ENCODE data around the gene SORL1.

SORL1 gene

GRCh38 chr11:121429556-121429955 is 22.6 kb upstream of the SORL1 start:
- Histone ChIP-seq H3K4me1 (ENCODE audit: control insufficient read depth in 1 of 2, insufficient read depth in 2 of 2, low read length in 2 of 2) (no peaks in the 10 kb centered on the region), H3K36me3 (ENCODE audit: control insufficient read depth in 1 of 2, insufficient read depth in 2 of 2, low read length in 2 of 2) (no peaks in the 10 kb centered on the region), H3K27ac (ENCODE audit: low read length) (no peak overlapping the region), H3K27me3 (ENCODE audit: low read depth, low read length) (no peaks in the 10 kb centered on the region), H3K4me3 (ENCODE audit: low read depth in 1 of 2, low read length in 2 of 2) (no peak overlapping the region), H3K9me3 (ENCODE audit: control insufficient read depth in 1 of 2, low read length in 2 of 2) (no peaks in the 10 kb centered on the region)

GRCh38 chr11:121431820-121432526 is 20.1 kb upstream of the SORL1 start:
- H3K4me1 ChIP-seq (ENCODE audit: control insufficient read depth in 1 of 2, insufficient read depth in 2 of 2, low read length in 2 of 2) = no peaks in the 10 kb centered on the region
- no peak overlapping the region for H3K4me3 ChIP-seq (ENCODE audit: low read depth in 1 of 2, low read length in 2 of 2)
- no peak overlapping the region for H3K27ac ChIP-seq (ENCODE audit: low read length)

GRCh38 chr11:121435132-121435531 is 17.0 kb upstream of the SORL1 start:
- Histone ChIP-seq H3K27me3 (ENCODE audit: low read depth, low read length) (no peaks in the 10 kb centered on the region), H3K27ac (ENCODE audit: low read length) (no peak overlapping the region), H3K36me3 (ENCODE audit: control insufficient read depth in 1 of 2, insufficient read depth in 2 of 2, low read length in 2 of 2) (no peaks in the 10 kb centered on the region), H3K9me3 (ENCODE audit: control insufficient read depth in 1 of 2, low read length in 2 of 2) (no peaks in the 10 kb centered on the region), H3K4me3 (ENCODE audit: low read depth in 1 of 2, low read length in 2 of 2) (no peak overlapping the region), H3K4me1 (ENCODE audit: control insufficient read depth in 1 of 2, insufficient read depth in 2 of 2, low read length in 2 of 2) (no peaks in the 10 kb centered on the region)

More at GRCh38 chr11:121431820-121432526, 20.1 kb upstream of the SORL1 start:
- H3K27me3 ChIP-seq (ENCODE audit: low read depth, low read length) = no peaks in the 10 kb centered on the region
- no peaks in the 10 kb centered on the region for H3K9me3 ChIP-seq (ENCODE audit: control insufficient read depth in 1 of 2, low read length in 2 of 2)
- H3K36me3 ChIP-seq (ENCODE audit: control insufficient read depth in 1 of 2, insufficient read depth in 2 of 2, low read length in 2 of 2) = no peaks in the 10 kb centered on the region

- Histone ChIP-seq H3K27ac (ENCODE audit: low read length) (no peak overlapping the region), H3K4me3 (ENCODE audit: low read depth in 1 of 2, low read length in 2 of 2) (no peak overlapping the region)
Measured at GRCh38 chr11:121435551-121436511, 16.3 kb upstream of the SORL1 start.

GRCh38 chr11:121437018-121437685 is 15.0 kb upstream of the SORL1 start:
- Histone ChIP-seq H3K9me3 (ENCODE audit: control insufficient read depth in 1 of 2, low read length in 2 of 2) (no peaks in the 10 kb centered on the region), H3K27me3 (ENCODE audit: low read depth, low read length) (no peaks in the 10 kb centered on the region), H3K36me3 (ENCODE audit: control insufficient read depth in 1 of 2, insufficient read depth in 2 of 2, low read length in 2 of 2) (no peaks in the 10 kb centered on the region), H3K4me1 (ENCODE audit: control insufficient read depth in 1 of 2, insufficient read depth in 2 of 2, low read length in 2 of 2) (no peaks in the 10 kb centered on the region), H3K4me3 (ENCODE audit: low read depth in 1 of 2, low read length in 2 of 2) (no peak overlapping the region), H3K27ac (ENCODE audit: low read length) (no peak overlapping the region)

More at GRCh38 chr11:121435551-121436511, 16.3 kb upstream of the SORL1 start:
- H3K36me3 ChIP-seq (ENCODE audit: control insufficient read depth in 1 of 2, insufficient read depth in 2 of 2, low read length in 2 of 2) = no peaks in the 10 kb centered on the region
- H3K27me3 ChIP-seq (ENCODE audit: low read depth, low read length) = no peaks in the 10 kb centered on the region
- no peaks in the 10 kb centered on the region for H3K4me1 ChIP-seq (ENCODE audit: control insufficient read depth in 1 of 2, insufficient read depth in 2 of 2, low read length in 2 of 2)
- H3K9me3 ChIP-seq (ENCODE audit: control insufficient read depth in 1 of 2, low read length in 2 of 2) = no peaks in the 10 kb centered on the region

GRCh38 chr11:121437686-121438078 is 14.4 kb upstream of the SORL1 start:
- Histone ChIP-seq H3K36me3 (ENCODE audit: control insufficient read depth in 1 of 2, insufficient read depth in 2 of 2, low read length in 2 of 2) (no peaks in the 10 kb centered on the region), H3K27ac (ENCODE audit: low read length) (no peak overlapping the region), H3K9me3 (ENCODE audit: control insufficient read depth in 1 of 2, low read length in 2 of 2) (no peaks in the 10 kb centered on the region), H3K4me1 (ENCODE audit: control insufficient read depth in 1 of 2, insufficient read depth in 2 of 2, low read length in 2 of 2) (no peaks in the 10 kb centered on the region), H3K4me3 (ENCODE audit: low read depth in 1 of 2, low read length in 2 of 2) (no peak overlapping the region), H3K27me3 (ENCODE audit: low read depth, low read length) (no peaks in the 10 kb centered on the region)

GRCh38 chr11:121439337-121439736 is 12.8 kb upstream of the SORL1 start:
- no peaks in the 10 kb centered on the region for H3K36me3 ChIP-seq (ENCODE audit: control insufficient read depth in 1 of 2, insufficient read depth in 2 of 2, low read length in 2 of 2)
- no peak overlapping the region for H3K4me3 ChIP-seq (ENCODE audit: low read depth in 1 of 2, low read length in 2 of 2)
- no peaks in the 10 kb centered on the region for H3K9me3 ChIP-seq (ENCODE audit: control insufficient read depth in 1 of 2, low read length in 2 of 2)
- H3K27me3 ChIP-seq (ENCODE audit: low read depth, low read length) = no peaks in the 10 kb centered on the region
- H3K4me1 ChIP-seq (ENCODE audit: control insufficient read depth in 1 of 2, insufficient read depth in 2 of 2, low read length in 2 of 2) = no peaks in the 10 kb centered on the region
- no peak overlapping the region for H3K27ac ChIP-seq (ENCODE audit: low read length)

GRCh38 chr11:121439759-121440158 is 12.4 kb upstream of the SORL1 start:
- no peaks in the 10 kb centered on the region for H3K4me1 ChIP-seq (ENCODE audit: control insufficient read depth in 1 of 2, insufficient read depth in 2 of 2, low read length in 2 of 2)
- H3K27ac ChIP-seq (ENCODE audit: low read length) = no peak overlapping the region
- no peaks in the 10 kb centered on the region for H3K9me3 ChIP-seq (ENCODE audit: control insufficient read depth in 1 of 2, low read length in 2 of 2)
- H3K36me3 ChIP-seq (ENCODE audit: control insufficient read depth in 1 of 2, insufficient read depth in 2 of 2, low read length in 2 of 2) = no peaks in the 10 kb centered on the region
- H3K4me3 ChIP-seq (ENCODE audit: low read depth in 1 of 2, low read length in 2 of 2) = no peak overlapping the region
- no peaks in the 10 kb centered on the region for H3K27me3 ChIP-seq (ENCODE audit: low read depth, low read length)

GRCh38 chr11:121441521-121441920 is 10.6 kb upstream of the SORL1 start:
- H3K9me3 ChIP-seq (ENCODE audit: control insufficient read depth in 1 of 2, low read length in 2 of 2) = no peaks in the 10 kb centered on the region
- no peaks in the 10 kb centered on the region for H3K27me3 ChIP-seq (ENCODE audit: low read depth, low read length)
- no peaks in the 10 kb centered on the region for H3K4me1 ChIP-seq (ENCODE audit: control insufficient read depth in 1 of 2, insufficient read depth in 2 of 2, low read length in 2 of 2)
- H3K27ac ChIP-seq (ENCODE audit: low read length) = no peak overlapping the region
- H3K36me3 ChIP-seq (ENCODE audit: control insufficient read depth in 1 of 2, insufficient read depth in 2 of 2, low read length in 2 of 2) = no peaks in the 10 kb centered on the region
- H3K4me3 ChIP-seq (ENCODE audit: low read depth in 1 of 2, low read length in 2 of 2) = no peak overlapping the region

- Histone ChIP-seq H3K27ac (ENCODE audit: low read length) (no peak overlapping the region), H3K36me3 (ENCODE audit: control insufficient read depth in 1 of 2, insufficient read depth in 2 of 2, low read length in 2 of 2) (no peaks in the 10 kb centered on the region), H3K9me3 (ENCODE audit: control insufficient read depth in 1 of 2, low read length in 2 of 2) (no peaks in the 10 kb centered on the region), H3K4me1 (ENCODE audit: control insufficient read depth in 1 of 2, insufficient read depth in 2 of 2, low read length in 2 of 2) (no peaks in the 10 kb centered on the region), H3K27me3 (ENCODE audit: low read depth, low read length) (no peaks in the 10 kb centered on the region), H3K4me3 (ENCODE audit: low read depth in 1 of 2, low read length in 2 of 2) (no peak overlapping the region)
Measured at GRCh38 chr11:121443688-121444275, 8.3 kb upstream of the SORL1 start.

GRCh38 chr11:121444526-121444925 is 7.6 kb upstream of the SORL1 start:
- no peak overlapping the region for H3K27ac ChIP-seq (ENCODE audit: low read length)
- H3K4me1 ChIP-seq (ENCODE audit: control insufficient read depth in 1 of 2, insufficient read depth in 2 of 2, low read length in 2 of 2) = peaks cover 0 to 2% of the 10 kb centered on the region in 2 donors
- H3K36me3 ChIP-seq (ENCODE audit: control insufficient read depth in 1 of 2, insufficient read depth in 2 of 2, low read length in 2 of 2) = no peaks in the 10 kb centered on the region
- H3K27me3 ChIP-seq (ENCODE audit: low read depth, low read length) = no peaks in the 10 kb centered on the region
- H3K9me3 ChIP-seq (ENCODE audit: control insufficient read depth in 1 of 2, low read length in 2 of 2) = no peaks in the 10 kb centered on the region
- no peak overlapping the region for H3K4me3 ChIP-seq (ENCODE audit: low read depth in 1 of 2, low read length in 2 of 2)
